Measurements from ENCODE around the gene ZNF587B. TPM values are rescaled to one million over a fixed set of nuclear protein-coding genes. Genes with fewer than 3 reads are reported as not detected.
A peak's percentile ranks its signal among the peaks of the same experiment; 100 is the strongest.
"Not testable (repeated sequence)": the region's sequence is repeated elsewhere in the genome, so short reads cannot be mapped to it uniquely, and the experiment has no call there.

The ZNF587B gene
- total and polyA plus RNA-seq, 5 experiments from 2014 or later: 0.27 to 29.9 (median 1.3) TPM

- DNase-seq, ATAC-seq, POLR2A ChIA-PET, H3K9me3 Mint-ChIP-seq, H3K27me3 Mint-ChIP-seq: not testable (repeated sequence)
- peak overlapping the region in 1 of 10 donors; percentile 14 for H3K4me3 Mint-ChIP-seq
- H3K27ac Mint-ChIP-seq: peak overlapping the region in 3 of 10 donors; percentile 19 to 79 (median 62)
- H3K4me1 Mint-ChIP-seq: peaks cover 18 to 64% (median 52%) of the 10 kb centered on the region in 4 donors
- peaks cover 0 to 49% (median 34%) of the 10 kb centered on the region in 3 donors for H3K36me3 Mint-ChIP-seq
Observed at GRCh38 chr19:57810410-57811295, 19.4 kb upstream of the ZNF587B start.

GRCh38 chr19:57812226-57812625 is 17.9 kb upstream of the ZNF587B start:
- ATAC-seq (no peak), DNase-seq (peak in 1 of 10 donors; percentile 5)
- H3K9me3 Mint-ChIP-seq: no peaks in the 10 kb centered on the region
- peak overlapping the region; percentile 15 to 99 (median 71) for H3K27ac Mint-ChIP-seq
- no peaks in the 10 kb centered on the region for H3K27me3 Mint-ChIP-seq
- POLR2A ChIA-PET: interaction anchor here (0.7 kb wide), 2 partner anchors 28 to 43 kb away, joined by 3 to 6 read pairs; partner anchors contain the start of gene ZNF586
- H3K4me3 Mint-ChIP-seq: peak overlapping the region; percentile 7 to 99 (median 78)
- H3K36me3 Mint-ChIP-seq: peaks cover 0 to 39% (median 28%) of the 10 kb centered on the region in 3 donors
- H3K4me1 Mint-ChIP-seq: peaks cover 18 to 64% (median 55%) of the 10 kb centered on the region in 4 donors

- Mint-ChIP-seq H3K36me3 (peaks cover 0 to 31% (median 21%) of the 10 kb centered on the region in 3 donors), H3K4me3 (peak overlapping the region; percentile 67 to 99 (median 88)), H3K27ac (peak overlapping the region; percentile 15 to 99 (median 86)), H3K4me1 (peaks cover 18 to 64% (median 54%) of the 10 kb centered on the region in 4 donors)
- DNase-seq, H3K27me3 Mint-ChIP-seq, H3K9me3 Mint-ChIP-seq, ATAC-seq: not testable (repeated sequence)
- POLR2A ChIA-PET: interaction anchor here (0.7 kb wide), 1 partner anchor 509 kb away, joined by 3 read pairs; no protein-coding TSS in a partner anchor
Observed at GRCh38 chr19:57812975-57813820, 16.9 kb upstream of the ZNF587B start.

- Mint-ChIP-seq H3K4me3 (peak overlapping the region; percentile 91 to 99 (median 96)), H3K27me3 (no peaks in the 10 kb centered on the region), H3K27ac (peak overlapping the region; percentile 91 to 99 (median 98)), H3K36me3 (peaks cover 0 to 25% (median 15%) of the 10 kb centered on the region in 3 donors), H3K4me1 (peaks cover 16 to 64% (median 55%) of the 10 kb centered on the region in 4 donors), H3K9me3 (no peaks in the 10 kb centered on the region)
- no peak for DNase-seq
- POLR2A ChIA-PET: interaction anchor here (0.7 to 1.6 kb wide), 4 partner anchors 45 to 508 kb away, joined by 3 to 6 read pairs (median 5); partner anchors contain the start of genes ZNF154, ZNF551 and ZNF586
- ATAC-seq: no peak
Observed at GRCh38 chr19:57813919-57814504, 16.1 kb upstream of the ZNF587B start.

GRCh38 chr19:57814505-57815246 is 15.4 kb upstream of the ZNF587B start, which contains the start of gene ZNF552:
ZNF552 (minus strand) TSS chr19:57814913; CDS start chr19:57814743, 170 bp downstream.
- POLR2A ChIA-PET: interaction anchor here (0.8 to 1.6 kb wide), 7 partner anchors 34 to 661 kb away, joined by 3 to 6 read pairs (median 5); partner anchors contain the start of genes ZNF154, ZNF551, ZNF586 and ZNF776

GRCh38 chr19:57815247-57816075 is 14.6 kb upstream of the ZNF587B start:
- Mint-ChIP-seq H3K4me3 (peak overlapping the region; percentile 91 to 99 (median 96)), H3K4me1 (peaks cover 17 to 64% (median 57%) of the 10 kb centered on the region in 4 donors), H3K27ac (peak overlapping the region; percentile 91 to 99 (median 98)), H3K9me3 (no peaks in the 10 kb centered on the region), H3K27me3 (no peaks in the 10 kb centered on the region), H3K36me3 (peaks cover 0 to 12% (median 5%) of the 10 kb centered on the region in 3 donors)
- no peak for DNase-seq
- POLR2A ChIA-PET: interaction anchor here (0.8 to 1.6 kb wide), 7 partner anchors 34 to 660 kb away, joined by 3 to 6 read pairs (median 5); partner anchors contain the start of genes ZNF154, ZNF551, ZNF586 and ZNF776
- no peak for ATAC-seq

More at GRCh38 chr19:57814505-57815246, 15.4 kb upstream of the ZNF587B start, which contains the start of gene ZNF552:
- H3K36me3 Mint-ChIP-seq: peaks cover 0 to 20% (median 12%) of the 10 kb centered on the region in 3 donors
- H3K9me3 Mint-ChIP-seq: no peaks in the 10 kb centered on the region
- H3K27me3 Mint-ChIP-seq: no peaks in the 10 kb centered on the region
- peaks cover 15 to 60% (median 56%) of the 10 kb centered on the region in 4 donors for H3K4me1 Mint-ChIP-seq
- peak within 1 kb of the TSS; percentile 91 to 99 (median 98) for H3K27ac Mint-ChIP-seq
- DNase-seq (peak; percentile 59 to 88 (median 76)), ATAC-seq (peak; percentile 79 to 82)
- H3K4me3 Mint-ChIP-seq: peak within 1 kb of the TSS; percentile 91 to 99 (median 96)

GRCh38 chr19:57816652-57817051 is 13.4 kb upstream of the ZNF587B start:
- ATAC-seq (no peak), DNase-seq (no peak)
- Mint-ChIP-seq H3K27ac (peak overlapping the region in 4 of 10 donors; percentile 10 to 78 (median 27)), H3K4me1 (peaks cover 24 to 68% (median 60%) of the 10 kb centered on the region in 4 donors), H3K9me3 (no peaks in the 10 kb centered on the region), H3K36me3 (peaks cover 0 to 5% (median 1%) of the 10 kb centered on the region in 3 donors), H3K4me3 (peak overlapping the region in 3 of 10 donors; percentile 13 to 55 (median 27)), H3K27me3 (no peaks in the 10 kb centered on the region)
- POLR2A ChIA-PET: no interaction called here

GRCh38 chr19:57817976-57818375 is 12.1 kb upstream of the ZNF587B start:
- DNase-seq (no peak), ATAC-seq (no peak)
- Mint-ChIP-seq H3K4me1 (peaks cover 28 to 68% (median 58%) of the 10 kb centered on the region in 4 donors), H3K4me3 (peak overlapping the region in 5 of 10 donors; percentile 28 to 96 (median 54)), H3K9me3 (no peaks in the 10 kb centered on the region), H3K27ac (no peak overlapping the region), H3K27me3 (no peaks in the 10 kb centered on the region), H3K36me3 (peaks cover 0 to 11% (median 7%) of the 10 kb centered on the region in 3 donors)
- POLR2A ChIA-PET: interaction anchor here (0.6 to 2.6 kb wide), 3 partner anchors 32 to 382 kb away, joined by 3 to 13 read pairs (median 13); partner anchors contain the start of genes ZNF587 and ZNF671

- H3K4me3 Mint-ChIP-seq: peak overlapping the region; percentile 0 to 98 (median 76)
- no peaks in the 10 kb centered on the region for H3K27me3 Mint-ChIP-seq
- ATAC-seq (no peak), DNase-seq (no peak)
- POLR2A ChIA-PET: interaction anchor here (0.7 to 2.6 kb wide), 6 partner anchors 31 to 626 kb away, joined by 4 to 13 read pairs (median 10); partner anchors contain the start of genes ZNF551, ZNF586, ZNF587 and ZNF671
- H3K36me3 Mint-ChIP-seq: peaks cover 0 to 12% (median 6%) of the 10 kb centered on the region in 3 donors
- H3K4me1 Mint-ChIP-seq: peaks cover 31 to 68% (median 58%) of the 10 kb centered on the region in 4 donors
- peak overlapping the region in 6 of 10 donors; percentile 27 to 94 (median 54) for H3K27ac Mint-ChIP-seq
- H3K9me3 Mint-ChIP-seq: no peaks in the 10 kb centered on the region
Observed at GRCh38 chr19:57818378-57818777, 11.7 kb upstream of the ZNF587B start.
